SK-N-SH treated with all-trans-retinoic acid at 6 μM for 48 hours (cell line): ENCODE results near the gene PAXIP1.
"Not testable (repeated sequence)": the region's sequence is repeated elsewhere in the genome, so short reads cannot be mapped to it uniquely, and the experiment has no call there.

ENCODE experiments used
- ATAC-seq: fragments of 200-7000 bp; cut with Tn5 transposase; 3 replicates; pipeline ENCODE4 v1.9.1; 2020; ENCODE audit warnings: mild to moderate bottlenecking, moderate library complexity
- ARNTL ChIP-seq: fragments of 450-650 bp; formaldehyde crosslinking; IDR thresholded peaks from 2 replicates; pipeline ENCODE4 v1.5.0; 2020; ENCODE audit warnings: low read depth, mild to moderate bottlenecking, moderate library complexity, borderline replicate concordance
- BACH2 ChIP-seq: fragments of 250-450 bp; sonication (Bioruptor Pico); IDR thresholded peaks from 2 replicates; pipeline ENCODE4 v1.9.0; 2021; ENCODE audit warnings: mild to moderate bottlenecking, borderline replicate concordance
- CREB5 ChIP-seq: fragments of 250-450 bp; sonication (Bioruptor Pico); IDR thresholded peaks from 2 replicates; pipeline ENCODE4 v1.5.1; 2020; ENCODE audit warnings: low read depth, mild to moderate bottlenecking, moderate library complexity
- CSDC2 ChIP-seq: fragments of 250-450 bp; sonication (Bioruptor Pico); IDR thresholded peaks from 2 replicates; pipeline ENCODE4 v1.5.0; 2020; ENCODE audit warnings: mild to moderate bottlenecking, moderate library complexity
- CSRNP3 ChIP-seq: fragments of 250-450 bp; sonication (Bioruptor Pico); IDR thresholded peaks from 2 replicates; pipeline ENCODE4 v1.5.1; 2021; ENCODE audit warnings: mild to moderate bottlenecking, moderate library complexity
- ESRRG ChIP-seq: fragments of 250-450 bp; sonication (Bioruptor Pico); IDR thresholded peaks from 2 replicates; pipeline ENCODE4 v1.6.1; 2021; ENCODE audit warnings: mild to moderate bottlenecking
- GLIS3 ChIP-seq: fragments of 250-450 bp; sonication (Bioruptor Pico); IDR thresholded peaks from 2 replicates; pipeline ENCODE4 v1.5.0; 2020; ENCODE audit warnings: mild to moderate bottlenecking, moderate library complexity
- ISL1 ChIP-seq: fragments of 250-450 bp; sonication (Bioruptor Pico); IDR thresholded peaks from 2 replicates; pipeline ENCODE4 v2.1.2; 2022; ENCODE audit warnings: mild to moderate bottlenecking, moderate library complexity
- OSR1 ChIP-seq: fragments of 250-450 bp; sonication (Bioruptor Pico); IDR thresholded peaks from 2 replicates; pipeline ENCODE4 v1.8.0; 2022; ENCODE audit warnings: moderate library complexity, mild to moderate bottlenecking, inconsistent platforms
- POU6F1 ChIP-seq: fragments of 250-450 bp; sonication (Bioruptor Pico); IDR thresholded peaks from 2 replicates; pipeline ENCODE4 v1.8.0; 2021; ENCODE audit warnings: low read depth, mild to moderate bottlenecking, moderate library complexity, borderline replicate concordance
- PPARA ChIP-seq: fragments of 250-450 bp; sonication (Bioruptor Pico); IDR thresholded peaks from 2 replicates; pipeline ENCODE4 v1.5.0; 2020; ENCODE audit warnings: mild to moderate bottlenecking, borderline replicate concordance
- RARB ChIP-seq: fragments of 250-450 bp; sonication (Bioruptor Pico); IDR thresholded peaks from 2 replicates; pipeline ENCODE4 v1.8.0; 2021; ENCODE audit warnings: mild to moderate bottlenecking, moderate library complexity
- SNAI2 ChIP-seq: fragments of 250-450 bp; sonication (Bioruptor Pico); IDR thresholded peaks from 2 replicates; pipeline ENCODE4 v1.5.0; 2020; ENCODE audit warnings: mild to moderate bottlenecking, moderate library complexity
- TCF4 ChIP-seq: fragments of 250-450 bp; sonication (Bioruptor Pico); IDR thresholded peaks from 2 replicates; pipeline ENCODE4 v1.8.0; 2021; ENCODE audit warnings: mild to moderate bottlenecking, moderate library complexity, borderline replicate concordance
- TOX ChIP-seq: fragments of 250-450 bp; sonication (Bioruptor Pico); IDR thresholded peaks from 2 replicates; pipeline ENCODE4 v1.8.0; 2021; ENCODE audit warnings: mild to moderate bottlenecking, moderate library complexity, borderline replicate concordance
- TSHZ2 ChIP-seq: fragments of 250-450 bp; sonication (Bioruptor Pico); IDR thresholded peaks from 2 replicates; pipeline ENCODE4 v1.5.0; 2020; ENCODE audit warnings: mild to moderate bottlenecking, moderate library complexity
- ZC3H10 ChIP-seq: fragments of 250-450 bp; sonication (Bioruptor Pico); IDR thresholded peaks from 2 replicates; pipeline ENCODE4 v1.5.1; 2021; ENCODE audit warnings: mild to moderate bottlenecking, moderate library complexity
- ZFP3 ChIP-seq: fragments of 250-450 bp; sonication (Bioruptor Pico); IDR thresholded peaks from 2 replicates; pipeline ENCODE4 v1.5.0; 2020; ENCODE audit warnings: mild to moderate bottlenecking, moderate library complexity
- ZFP30 ChIP-seq: fragments of 450-650 bp; formaldehyde crosslinking; IDR thresholded peaks from 2 replicates; pipeline ENCODE4 v1.5.0; 2022; ENCODE audit warnings: mild to moderate bottlenecking, moderate library complexity
- ZNF565 ChIP-seq: fragments of 450-650 bp; formaldehyde crosslinking; conservative IDR thresholded peaks from 2 replicates; pipeline ENCODE4 v1.5.0; 2020; ENCODE audit warnings: low read depth, mild to moderate bottlenecking, moderate library complexity
- ZNF70 ChIP-seq: fragments of 450-650 bp; formaldehyde crosslinking; IDR thresholded peaks from 2 replicates; pipeline ENCODE4 v1.5.0; 2020; ENCODE audit warnings: mild to moderate bottlenecking, moderate library complexity
- ZNF8 ChIP-seq: fragments of 450-650 bp; formaldehyde crosslinking; IDR thresholded peaks from 2 replicates; pipeline ENCODE4 v1.5.0; 2020; ENCODE audit warnings: mild to moderate bottlenecking, moderate library complexity

PAXIP1 gene

GRCh38 chr7:154937837-154938236 is 65.1 kb downstream of the PAXIP1 start (continued):
- no peak for TF ChIP-seq CSRNP3

- not testable (repeated sequence) for ATAC-seq
Measured at GRCh38 chr7:154934353-154934952, 68.5 kb downstream of the PAXIP1 start.

- ATAC-seq, result no peak
- no peak for TF ChIP-seq ZFP30
Measured at GRCh38 chr7:154931906-154932305, 71.0 kb downstream of the PAXIP1 start.

- ATAC-seq, result no peak; the same call in 2 of the 3 replicates
- TF ChIP-seq OSR1 (CRISPR knock-in tag), result no peak
- TF ChIP-seq ZC3H10, result no peak
- TF ChIP-seq PPARA (CRISPR knock-in tag), result no peak
- no peak for TF ChIP-seq GLIS3
- no peak for TF ChIP-seq ZFP3 (CRISPR knock-in tag)
- TF ChIP-seq BACH2 (CRISPR knock-in tag), result no peak
- no peak for TF ChIP-seq ZNF70 (CRISPR knock-in tag)
- TF ChIP-seq TOX (CRISPR knock-in tag), result no peak
- no peak for TF ChIP-seq ZNF565 (CRISPR knock-in tag)
- TF ChIP-seq TCF4 (CRISPR knock-in tag), result no peak
- TF ChIP-seq ARNTL (CRISPR knock-in tag), result no peak
- no peak for TF ChIP-seq RARB (CRISPR knock-in tag)
- TF ChIP-seq ESRRG (CRISPR knock-in tag), result no peak
- TF ChIP-seq ZFP30, result no peak
- no peak for TF ChIP-seq CREB5 (CRISPR knock-in tag)
- no peak for TF ChIP-seq SNAI2 (CRISPR knock-in tag)
- no peak for TF ChIP-seq CSRNP3
- no peak for TF ChIP-seq CSDC2 (CRISPR knock-in tag)
- TF ChIP-seq, all 23 proteins: peak for 0
Measured at GRCh38 chr7:154929006-154929726, 73.8 kb downstream of the PAXIP1 start.

GRCh38 chr7:154928136-154929005 is 74.6 kb downstream of the PAXIP1 start:
- peak; percentile 90 for ATAC-seq
- TF ChIP-seq ZFP3 (CRISPR knock-in tag), result no peak
- TF ChIP-seq TCF4 (CRISPR knock-in tag), result no peak
- no peak for TF ChIP-seq CSDC2 (CRISPR knock-in tag)
- no peak for TF ChIP-seq SNAI2 (CRISPR knock-in tag)
- TF ChIP-seq PPARA (CRISPR knock-in tag), result no peak
- TF ChIP-seq ESRRG (CRISPR knock-in tag), result no peak
- TF ChIP-seq ZC3H10, result no peak
- no peak for TF ChIP-seq ARNTL (CRISPR knock-in tag)
- no peak for TF ChIP-seq ZFP30
- no peak for TF ChIP-seq TSHZ2 (CRISPR knock-in tag)
- TF ChIP-seq ISL1, result no peak
- no peak for TF ChIP-seq POU6F1
- TF ChIP-seq ZNF8, result no peak
- TF ChIP-seq OSR1 (CRISPR knock-in tag), result no peak
- TF ChIP-seq ZNF70 (CRISPR knock-in tag), result no peak
